Ishikawa (cell line): ENCODE results near the gene HNRNPA2B1.

Experiments used
- CEBPB ChIP-seq: IDR thresholded peaks from 2 replicates; pipeline ENCODE4 v1.6.1; 2012
- CREB1 ChIP-seq: IDR thresholded peaks from 2 replicates; pipeline ENCODE4 v1.6.1; 2012; ENCODE audit warnings: low read depth
- EGR1 ChIP-seq: IDR thresholded peaks from 2 replicates; pipeline ENCODE4 v1.6.1; 2012
- EP300 ChIP-seq: IDR thresholded peaks from 2 replicates; pipeline ENCODE4 v1.6.1; 2012; ENCODE audit warnings: borderline replicate concordance
- FOXM1 ChIP-seq: IDR thresholded peaks from 2 replicates; pipeline ENCODE4 v1.6.1; 2012; ENCODE audit warnings: low read depth, borderline replicate concordance
- NFIC ChIP-seq: IDR thresholded peaks from 2 replicates; pipeline ENCODE4 v1.6.1; 2012
- RAD21 ChIP-seq: IDR thresholded peaks from 2 replicates; pipeline ENCODE4 v1.6.1; 2012; ENCODE audit warnings: low read depth
- TAF1 ChIP-seq: IDR thresholded peaks from 2 replicates; pipeline ENCODE4 v1.6.1; 2012; ENCODE audit warnings: low read depth, mild to moderate bottlenecking
- TCF12 ChIP-seq: IDR thresholded peaks from 2 replicates; pipeline ENCODE4 v1.6.1; 2012; ENCODE audit warnings: low read depth
- TEAD4 ChIP-seq: IDR thresholded peaks from 2 replicates; pipeline ENCODE4 v1.6.1; 2012
- YY1 ChIP-seq: IDR thresholded peaks from 2 replicates; pipeline ENCODE4 v1.6.1; 2012; ENCODE audit warnings: low read depth
- ZBTB7A ChIP-seq: IDR thresholded peaks from 2 replicates; pipeline ENCODE4 v1.6.1; 2012; ENCODE audit warnings: low read depth
- TF ChIP-seq, protein P1 (sequence below): IDR thresholded peaks from 2 replicates; pipeline ENCODE4 v1.6.1; 2012; ENCODE audit warnings: low read depth, mild to moderate bottlenecking
- TF ChIP-seq, protein P2 (sequence below): IDR thresholded peaks from 2 replicates; pipeline ENCODE4 v1.6.1; 2012
- TF ChIP-seq, protein P3 (sequence below): IDR thresholded peaks from 2 replicates; pipeline ENCODE4 v1.6.1; 2012

Gene HNRNPA2B1

DNA sequence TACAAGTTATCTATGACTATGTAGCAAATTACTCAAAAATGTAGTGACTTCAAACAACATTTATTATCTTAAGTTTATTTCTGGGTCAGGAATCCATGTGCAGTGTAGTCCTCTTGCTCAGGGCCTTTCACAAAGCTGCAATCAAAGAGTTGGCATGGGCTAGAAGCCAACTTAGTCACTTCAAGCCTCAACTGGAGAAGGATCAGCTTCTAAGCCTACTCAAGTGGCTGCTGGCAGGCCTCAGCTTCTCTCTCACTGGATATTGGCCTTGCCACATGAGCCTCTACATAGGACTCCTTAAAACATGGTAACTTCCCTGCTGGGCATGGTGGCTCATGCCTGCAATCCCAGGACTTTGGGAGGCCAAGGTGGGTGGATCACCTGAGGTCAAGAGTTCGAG lies 53.5 kb downstream of the HNRNPA2B1 start:
- TF ChIP-seq TCF12 (no peak), NFIC (no peak)

DNA sequence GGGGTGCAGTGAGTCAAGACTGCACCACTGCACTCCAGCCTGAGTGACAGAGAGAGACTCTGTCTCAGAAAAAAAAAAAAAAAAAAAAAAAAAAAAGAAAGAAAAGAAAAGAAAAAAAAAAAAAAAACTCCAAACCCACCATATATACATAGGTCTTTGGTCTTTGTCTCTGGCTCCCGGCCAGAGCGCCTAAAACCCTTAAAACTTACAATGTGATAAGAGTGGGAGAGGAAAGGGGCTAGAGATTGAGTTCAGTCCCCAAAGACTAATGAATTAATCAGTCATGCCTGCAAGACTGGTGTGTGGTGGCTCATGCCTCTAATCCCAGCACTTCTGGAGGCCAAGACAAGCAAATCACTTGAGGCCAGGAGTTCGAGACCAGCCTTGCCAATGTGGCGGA lies 55.3 kb downstream of the HNRNPA2B1 start:
- TF ChIP-seq NFIC (no peak), EP300 (no peak), FOXM1 (no peak), CEBPB (no peak), YY1 (no peak), TAF1 (no peak)
- TF ChIP-seq, protein P1, sequence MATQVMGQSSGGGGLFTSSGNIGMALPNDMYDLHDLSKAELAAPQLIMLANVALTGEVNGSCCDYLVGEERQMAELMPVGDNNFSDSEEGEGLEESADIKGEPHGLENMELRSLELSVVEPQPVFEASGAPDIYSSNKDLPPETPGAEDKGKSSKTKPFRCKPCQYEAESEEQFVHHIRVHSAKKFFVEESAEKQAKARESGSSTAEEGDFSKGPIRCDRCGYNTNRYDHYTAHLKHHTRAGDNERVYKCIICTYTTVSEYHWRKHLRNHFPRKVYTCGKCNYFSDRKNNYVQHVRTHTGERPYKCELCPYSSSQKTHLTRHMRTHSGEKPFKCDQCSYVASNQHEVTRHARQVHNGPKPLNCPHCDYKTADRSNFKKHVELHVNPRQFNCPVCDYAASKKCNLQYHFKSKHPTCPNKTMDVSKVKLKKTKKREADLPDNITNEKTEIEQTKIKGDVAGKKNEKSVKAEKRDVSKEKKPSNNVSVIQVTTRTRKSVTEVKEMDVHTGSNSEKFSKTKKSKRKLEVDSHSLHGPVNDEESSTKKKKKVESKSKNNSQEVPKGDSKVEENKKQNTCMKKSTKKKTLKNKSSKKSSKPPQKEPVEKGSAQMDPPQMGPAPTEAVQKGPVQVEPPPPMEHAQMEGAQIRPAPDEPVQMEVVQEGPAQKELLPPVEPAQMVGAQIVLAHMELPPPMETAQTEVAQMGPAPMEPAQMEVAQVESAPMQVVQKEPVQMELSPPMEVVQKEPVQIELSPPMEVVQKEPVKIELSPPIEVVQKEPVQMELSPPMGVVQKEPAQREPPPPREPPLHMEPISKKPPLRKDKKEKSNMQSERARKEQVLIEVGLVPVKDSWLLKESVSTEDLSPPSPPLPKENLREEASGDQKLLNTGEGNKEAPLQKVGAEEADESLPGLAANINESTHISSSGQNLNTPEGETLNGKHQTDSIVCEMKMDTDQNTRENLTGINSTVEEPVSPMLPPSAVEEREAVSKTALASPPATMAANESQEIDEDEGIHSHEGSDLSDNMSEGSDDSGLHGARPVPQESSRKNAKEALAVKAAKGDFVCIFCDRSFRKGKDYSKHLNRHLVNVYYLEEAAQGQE = no peak
- TF ChIP-seq, protein P2, sequence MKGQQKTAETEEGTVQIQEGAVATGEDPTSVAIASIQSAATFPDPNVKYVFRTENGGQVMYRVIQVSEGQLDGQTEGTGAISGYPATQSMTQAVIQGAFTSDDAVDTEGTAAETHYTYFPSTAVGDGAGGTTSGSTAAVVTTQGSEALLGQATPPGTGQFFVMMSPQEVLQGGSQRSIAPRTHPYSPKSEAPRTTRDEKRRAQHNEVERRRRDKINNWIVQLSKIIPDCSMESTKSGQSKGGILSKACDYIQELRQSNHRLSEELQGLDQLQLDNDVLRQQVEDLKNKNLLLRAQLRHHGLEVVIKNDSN = no peak

DNA sequence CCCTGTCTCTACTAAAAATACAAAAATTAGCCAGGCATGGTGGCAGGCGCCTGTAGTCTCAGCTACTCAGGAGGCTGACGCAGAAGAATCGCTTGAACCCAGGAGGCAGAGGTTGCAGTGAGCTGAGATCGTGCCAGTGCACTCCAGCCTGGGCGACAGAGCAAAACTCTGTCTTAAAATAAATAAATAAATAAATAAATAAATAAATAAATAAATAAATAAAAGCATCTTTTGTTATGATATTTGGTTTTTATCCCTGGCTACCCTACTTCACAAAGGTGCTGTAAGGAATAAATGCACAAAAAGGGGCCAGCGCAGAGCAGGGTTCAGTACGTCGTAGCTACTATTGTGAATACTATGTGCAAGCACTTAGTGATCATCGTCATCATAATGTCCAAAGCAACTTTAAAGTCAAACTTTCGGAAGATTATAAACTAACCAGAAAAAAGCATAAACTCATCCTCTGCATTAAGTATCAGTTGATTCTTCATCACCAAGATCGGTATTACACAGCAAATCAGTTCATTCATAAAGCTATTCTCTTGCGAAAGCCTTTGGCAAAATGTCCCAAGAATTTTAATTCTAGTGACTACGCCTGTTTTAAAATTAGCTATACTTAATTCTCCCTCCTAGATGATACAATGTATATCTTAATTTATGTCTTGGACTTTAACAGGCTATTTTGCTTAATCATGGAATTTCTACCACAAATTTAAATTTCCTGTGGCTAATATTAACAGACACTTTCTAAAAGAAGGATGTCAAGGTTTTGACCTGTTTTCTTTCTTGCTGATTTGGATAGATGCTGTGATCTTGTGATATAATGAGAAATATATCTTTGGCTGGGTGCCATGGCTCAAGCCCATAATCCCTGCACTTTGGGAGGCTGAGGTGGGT lies 56.1 kb downstream of the HNRNPA2B1 start:
- TF ChIP-seq TEAD4 (no peak), ZBTB7A (no peak), YY1 (no peak), RAD21 (no peak), CREB1 (no peak), TAF1 (no peak), EGR1 (no peak), NFIC (no peak), FOXM1 (no peak), EP300 (no peak), TCF12 (no peak), CEBPB (no peak)
- TF ChIP-seq, protein P2 = no peak
- TF ChIP-seq, protein P3, sequence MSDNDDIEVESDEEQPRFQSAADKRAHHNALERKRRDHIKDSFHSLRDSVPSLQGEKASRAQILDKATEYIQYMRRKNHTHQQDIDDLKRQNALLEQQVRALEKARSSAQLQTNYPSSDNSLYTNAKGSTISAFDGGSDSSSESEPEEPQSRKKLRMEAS = no peak
- TF ChIP-seq, protein P1 = no peak

DNA sequence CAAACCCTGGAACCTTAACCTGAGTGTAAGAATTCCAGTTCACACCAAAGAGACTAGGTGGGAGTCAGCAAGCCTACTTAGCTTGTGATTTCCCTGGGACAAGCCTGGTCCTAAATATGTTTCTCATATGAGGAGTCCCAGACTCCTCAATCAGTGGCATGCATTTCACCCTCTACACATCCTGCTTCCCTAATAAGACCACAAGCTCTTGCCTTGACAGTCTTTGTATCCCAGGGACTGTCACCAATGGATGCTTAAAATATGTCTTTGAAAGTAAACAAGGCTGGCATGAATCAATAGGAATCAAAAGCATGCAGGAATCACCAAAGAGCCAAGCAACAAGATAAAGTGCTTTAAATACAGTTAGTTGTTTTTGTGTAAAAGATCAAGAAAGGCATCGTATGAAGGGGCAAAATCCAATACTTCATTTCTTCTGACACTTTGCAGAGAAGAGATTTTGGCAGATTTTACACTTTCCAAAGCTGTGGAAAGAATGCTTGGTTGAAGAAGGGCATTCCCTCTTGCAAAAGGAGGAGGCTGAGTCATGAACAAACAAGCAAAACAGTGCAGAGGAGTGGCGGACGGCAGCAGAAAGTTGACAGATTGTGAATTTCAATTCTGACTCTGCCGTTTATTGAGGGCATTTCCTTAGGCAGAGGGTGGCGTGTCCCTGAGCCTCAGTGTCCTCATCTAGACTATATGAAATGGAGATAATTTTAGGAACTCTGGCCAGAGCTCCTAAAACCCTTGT lies 57.1 kb downstream of the HNRNPA2B1 start:
- TF ChIP-seq TEAD4 = no peak

DNA sequence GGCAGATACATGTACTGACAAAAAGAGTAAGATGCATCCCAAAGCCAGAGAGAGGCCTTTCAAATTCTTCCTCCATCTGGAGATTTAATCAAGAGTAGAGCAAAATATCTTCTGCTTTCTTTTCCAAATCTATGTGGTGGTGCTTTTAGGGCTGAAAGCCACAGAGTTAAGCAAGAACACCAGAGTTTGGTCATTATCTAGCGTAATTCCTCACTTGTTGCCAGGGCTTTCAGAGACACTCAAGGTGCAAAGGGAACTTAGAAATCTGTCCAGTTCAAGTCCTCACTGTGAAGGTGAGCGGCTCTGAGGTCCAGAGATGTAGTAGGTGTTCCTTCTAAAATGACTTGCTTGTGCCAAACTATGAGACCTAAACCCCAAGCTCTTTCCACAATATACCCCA lies 59.5 kb downstream of the HNRNPA2B1 start:
- TF ChIP-seq TEAD4 (no peak), RAD21 (no peak), EGR1 (no peak), YY1 (no peak), TAF1 (no peak)

DNA sequence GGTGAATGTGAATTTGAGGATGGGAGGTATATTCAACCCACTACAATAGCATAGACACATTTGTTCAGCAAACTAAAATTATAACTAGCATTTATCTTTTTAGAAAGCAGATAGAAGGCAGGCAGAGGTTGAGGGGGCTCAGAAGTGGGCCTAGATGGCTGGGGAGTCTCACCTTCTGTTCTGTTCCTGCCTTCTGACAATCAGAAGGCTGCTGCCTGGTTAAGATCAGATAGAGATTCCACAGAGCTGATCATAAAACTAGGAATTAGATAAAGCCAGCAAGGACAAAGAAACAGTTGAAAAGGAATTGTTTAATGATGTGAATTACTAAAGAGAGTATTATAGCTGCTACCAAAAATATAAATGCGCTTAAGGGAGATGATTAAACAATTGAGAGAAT lies 60.2 kb downstream of the HNRNPA2B1 start:
- TF ChIP-seq CEBPB (no peak), FOXM1 (no peak), ZBTB7A (no peak), YY1 (no peak), TCF12 (no peak), EP300 (no peak), NFIC (no peak), RAD21 (no peak), CREB1 (no peak), EGR1 (no peak)
- TF ChIP-seq, protein P2 = no peak
- TF ChIP-seq, protein P3 = no peak
- TF ChIP-seq, protein P1 = no peak
